Stimulated activated CD8-positive, alpha-beta memory T cell treated with anti-CD3 and anti-CD28 coated beads, Interleukin-12 subunit alpha, Interleukin-12 subunit beta, amount 100 ng/mL, for 24 hours (primary cell): ENCODE results near the gene SLC1A3.

Experiments
- DNase-seq: peaks from one replicate; pipeline ENCODE4 v3.0.0-alpha.2; 2020; ENCODE audit errors: extremely low read depth

SLC1A3 gene

DNA sequence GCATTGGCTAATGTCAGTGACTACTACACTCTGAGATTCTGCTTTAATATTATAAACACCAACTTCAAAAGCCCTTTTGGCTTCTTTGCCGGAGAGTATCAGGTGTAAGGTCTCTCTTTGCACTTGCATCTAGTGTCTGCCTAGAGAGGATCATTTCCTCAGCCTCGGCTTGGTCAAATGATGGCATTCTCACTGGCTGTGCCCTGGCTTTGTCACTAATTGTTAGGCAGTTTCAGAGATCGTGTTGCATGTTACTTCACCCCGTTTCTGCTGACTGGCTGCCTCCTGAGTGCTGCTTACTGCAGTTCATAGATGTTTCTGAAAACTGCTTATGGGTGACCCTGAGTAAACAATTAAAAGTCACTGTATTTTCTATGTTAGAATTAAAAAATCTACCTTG is 48.8 kb downstream of the SLC1A3 start:
- no peak for DNase-seq

DNA sequence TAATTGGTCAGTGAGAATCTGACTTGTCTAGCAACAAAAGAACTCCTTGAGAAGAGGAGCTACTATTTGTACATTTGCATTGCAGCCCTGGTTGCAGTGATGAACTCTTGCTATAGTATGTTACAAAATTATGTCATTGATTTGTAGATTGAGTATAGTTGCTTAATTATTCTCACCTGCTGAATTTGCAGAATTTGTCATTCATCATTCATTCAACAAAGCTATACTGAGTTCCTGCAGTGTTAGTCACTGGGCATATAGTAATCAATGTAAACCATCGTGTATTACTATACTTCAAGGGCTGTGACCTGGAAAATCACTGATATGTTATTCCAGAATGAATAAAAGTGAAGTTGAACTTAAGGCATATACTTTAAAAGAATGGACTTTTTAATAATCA is 50.1 kb downstream of the SLC1A3 start:
- DNase-seq = no peak

DNA sequence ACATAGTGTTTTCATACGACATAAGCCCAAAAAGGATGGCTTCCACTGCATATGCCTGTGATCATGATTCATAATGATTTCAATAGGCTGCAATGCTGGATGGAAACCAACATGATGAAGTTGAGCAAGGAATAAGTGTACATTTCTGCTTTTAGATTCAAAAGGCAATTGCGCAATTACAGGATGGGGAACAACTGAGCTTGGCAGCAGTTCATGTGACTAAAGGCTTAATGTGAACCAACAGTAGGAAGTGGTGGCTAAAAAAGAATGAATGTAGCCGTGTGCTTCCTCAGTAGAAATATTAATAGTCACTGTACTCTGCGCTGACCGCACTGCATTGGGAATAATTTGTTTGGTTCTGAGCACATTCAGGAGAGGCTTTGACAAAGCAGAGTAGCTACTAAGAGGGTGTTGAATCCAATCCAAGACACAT is 51.2 kb downstream of the SLC1A3 start:
- DNase-seq = no peak

- no peak for DNase-seq
These were observed 51.8 kb downstream of the SLC1A3 start for GRCh38 chr5:36658038-36658756.

DNA sequence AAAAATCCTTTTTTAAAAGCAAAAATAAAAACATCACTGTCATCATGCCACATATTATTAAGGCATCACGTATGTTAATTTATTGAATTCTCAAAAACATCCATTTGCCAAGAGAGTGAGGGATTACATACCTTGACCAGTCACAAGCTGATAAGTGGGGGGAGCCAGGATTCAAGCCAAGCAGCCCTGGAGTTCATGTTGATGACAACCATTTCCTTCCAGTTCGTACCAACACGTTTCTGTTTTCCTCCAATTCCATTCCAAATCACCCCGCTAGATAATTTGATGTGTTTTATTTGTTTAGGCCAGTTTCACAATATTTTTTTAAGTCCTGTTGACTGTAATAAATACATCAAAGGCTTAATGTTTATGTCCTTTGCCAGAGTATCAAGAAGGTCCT is 53.0 kb downstream of the SLC1A3 start:
- no peak for DNase-seq

DNA sequence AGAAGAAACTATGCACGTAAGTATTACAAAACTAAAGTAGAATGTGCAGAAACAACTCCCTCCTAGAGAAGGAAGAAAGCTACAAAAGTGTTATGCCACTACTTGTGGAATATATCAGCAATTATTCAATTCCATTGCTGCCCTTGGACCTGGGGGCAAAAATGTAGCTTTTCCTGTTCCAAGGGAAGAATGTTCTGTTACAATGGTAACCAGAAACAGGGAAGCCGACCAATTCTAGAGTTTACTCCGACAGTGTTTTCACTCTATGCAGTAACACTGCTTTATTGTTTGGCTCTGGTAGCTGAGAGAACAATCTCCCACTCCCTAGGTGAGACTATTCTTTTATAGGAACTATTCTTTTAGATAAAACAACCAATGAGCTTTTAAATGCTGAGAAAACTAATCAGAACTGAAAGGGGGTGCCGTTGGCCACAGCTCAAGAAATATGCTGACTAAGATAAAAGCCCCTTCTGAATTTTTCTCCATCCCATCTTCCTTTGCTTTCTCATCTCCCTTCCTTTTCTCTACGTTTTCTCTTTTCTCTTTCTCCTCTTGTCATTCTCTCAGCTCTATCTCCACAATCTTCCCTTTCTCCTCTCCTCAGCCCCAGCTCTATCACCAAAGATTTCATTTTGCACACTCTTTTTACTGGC is 54.1 kb downstream of the SLC1A3 start:
- no peak for DNase-seq

- DNase-seq = no peak
These were observed 55.2 kb downstream of the SLC1A3 start for GRCh38 chr5:36661456-36662220.

GRCh38 chr5:36662291-36662851 is 56.0 kb downstream of the SLC1A3 start:
- DNase-seq = no peak

DNA sequence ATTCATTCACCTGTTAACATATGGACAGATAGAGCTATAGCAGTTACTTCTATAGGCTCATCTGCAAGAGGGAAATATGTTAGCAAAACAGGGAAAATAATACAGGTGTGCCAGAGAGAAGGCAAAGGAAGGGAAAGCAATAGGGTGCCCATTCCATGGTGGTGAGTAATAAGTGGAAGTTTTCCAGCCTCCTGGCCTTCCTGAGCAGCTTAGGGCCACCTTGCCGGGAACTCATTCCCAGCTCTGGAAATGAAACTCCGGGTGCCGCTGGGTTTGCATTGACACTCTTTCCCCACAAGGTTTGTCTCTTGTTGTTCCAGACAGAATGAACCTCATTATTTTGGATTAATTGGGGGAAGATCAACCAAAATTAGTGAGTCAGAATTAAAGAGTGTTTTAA is 58.4 kb downstream of the SLC1A3 start:
- DNase-seq = no peak

- DNase-seq = no peak
These were observed 59.2 kb downstream of the SLC1A3 start for GRCh38 chr5:36665628-36666027.

DNA sequence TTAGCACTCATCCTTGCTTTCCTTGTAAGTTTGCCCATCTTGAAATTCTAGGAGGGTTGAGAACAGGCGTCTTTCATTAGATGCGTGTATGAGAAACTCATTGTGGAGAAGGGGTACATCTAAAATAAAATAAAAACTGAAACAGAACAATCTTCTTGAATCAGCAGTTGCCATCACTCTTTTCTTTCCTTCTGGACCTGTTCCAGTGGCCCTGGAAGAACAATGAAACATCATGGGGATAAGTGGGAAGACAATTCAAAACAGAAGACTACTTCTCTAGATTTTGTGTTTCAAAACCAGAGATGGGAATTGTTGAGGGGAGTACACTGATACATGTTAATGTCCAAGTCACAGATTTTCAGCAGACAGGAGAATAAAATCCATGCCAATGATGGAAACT is 59.9 kb downstream of the SLC1A3 start:
- DNase-seq = no peak

DNA sequence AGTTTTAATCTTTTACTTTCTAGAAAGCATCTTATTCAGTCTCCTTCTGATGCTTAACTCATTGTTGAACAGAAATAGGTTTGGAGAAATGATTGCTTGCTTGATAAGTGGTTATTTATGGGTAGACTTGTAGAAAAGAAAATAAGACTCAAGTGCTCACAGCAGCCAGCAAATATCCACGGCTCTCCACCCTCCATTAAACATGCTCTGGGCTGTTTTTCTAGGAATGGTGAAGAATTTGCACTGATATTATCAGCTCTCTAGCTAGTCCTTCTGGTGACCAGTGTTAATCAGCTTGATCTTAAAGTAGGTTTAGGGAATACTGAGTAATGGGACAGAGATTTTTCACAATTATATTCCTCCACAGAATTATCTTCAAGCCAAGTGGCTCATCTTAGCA is 60.6 kb downstream of the SLC1A3 start:
- DNase-seq = no peak

GRCh38 chr5:36667824-36668223 is 61.4 kb downstream of the SLC1A3 start:
- no peak for DNase-seq

GRCh38 chr5:36669015-36669651 is 62.7 kb downstream of the SLC1A3 start:
- DNase-seq = no peak

DNA sequence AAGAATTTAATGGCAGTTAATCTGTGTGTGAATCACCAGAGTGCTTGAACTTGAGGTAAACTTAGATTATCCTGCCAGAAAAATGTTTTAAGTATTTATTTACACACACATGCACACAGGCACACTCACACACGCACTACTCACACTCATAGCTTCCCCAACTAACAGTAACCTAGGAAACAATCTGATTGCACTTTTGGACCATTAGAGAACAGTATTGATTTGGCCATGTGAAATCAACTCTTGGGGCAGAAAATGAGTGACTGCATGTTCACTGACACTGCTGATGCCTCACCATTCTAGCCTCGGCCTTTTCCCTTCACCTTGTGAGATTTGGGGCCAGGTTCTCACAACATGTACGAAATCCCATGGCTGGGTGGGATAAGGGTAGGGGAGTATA is 64.1 kb downstream of the SLC1A3 start:
- no peak for DNase-seq

GRCh38 chr5:36675282-36675681 is 68.9 kb downstream of the SLC1A3 start:
- DNase-seq = no peak

DNA sequence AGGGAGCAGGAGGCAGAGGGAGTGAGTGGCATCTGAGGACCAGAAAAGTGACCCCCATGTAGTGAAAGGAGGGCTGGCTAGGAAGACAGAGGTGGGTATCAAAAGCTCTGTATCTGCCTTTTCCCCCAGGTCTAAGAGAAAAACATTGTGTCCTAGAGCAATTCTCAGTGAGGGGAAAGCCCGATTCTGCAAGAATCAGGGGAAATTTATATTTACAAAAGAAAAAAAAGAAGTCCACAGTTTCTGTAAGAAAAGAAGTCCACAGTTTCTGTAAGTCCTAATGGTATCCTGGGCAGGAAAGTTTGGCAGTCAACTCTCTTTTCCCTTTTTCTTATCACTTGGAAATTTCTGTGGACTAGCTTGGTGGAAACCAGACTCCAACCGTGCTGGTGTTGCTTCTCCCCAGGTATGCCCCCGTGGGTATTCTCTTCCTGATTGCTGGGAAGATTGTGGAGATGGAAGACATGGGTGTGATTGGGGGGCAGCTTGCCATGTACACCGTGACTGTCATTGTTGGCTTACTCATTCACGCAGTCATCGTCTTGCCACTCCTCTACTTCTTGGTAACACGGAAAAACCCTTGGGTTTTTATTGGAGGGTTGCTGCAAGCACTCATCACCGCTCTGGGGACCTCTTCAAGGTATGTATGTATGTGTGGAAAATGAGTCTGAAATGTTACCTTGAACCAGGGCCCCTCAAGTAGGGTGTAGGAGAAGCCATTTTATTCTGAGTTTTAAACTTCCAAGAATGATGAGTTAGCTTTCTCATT is 73.0 kb downstream of the SLC1A3 start:
- no peak for DNase-seq

DNA sequence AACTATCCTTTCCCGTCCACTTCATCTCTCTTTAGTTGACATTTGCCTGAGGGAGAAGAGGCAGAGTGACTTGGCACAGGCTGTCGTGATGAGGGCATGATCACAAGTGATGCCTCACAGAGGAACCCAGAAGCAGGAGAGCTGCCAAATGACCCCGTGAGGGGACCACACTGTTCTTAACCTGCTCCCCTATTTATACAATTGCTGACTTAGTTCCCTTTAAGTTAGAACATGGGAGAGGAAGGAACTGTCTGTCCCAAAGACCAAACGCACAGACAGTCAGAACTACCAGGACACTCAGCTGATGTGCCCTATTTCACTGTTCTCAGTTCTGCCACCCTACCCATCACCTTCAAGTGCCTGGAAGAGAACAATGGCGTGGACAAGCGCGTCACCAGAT is 73.7 kb downstream of the SLC1A3 start:
- no peak for DNase-seq

DNA sequence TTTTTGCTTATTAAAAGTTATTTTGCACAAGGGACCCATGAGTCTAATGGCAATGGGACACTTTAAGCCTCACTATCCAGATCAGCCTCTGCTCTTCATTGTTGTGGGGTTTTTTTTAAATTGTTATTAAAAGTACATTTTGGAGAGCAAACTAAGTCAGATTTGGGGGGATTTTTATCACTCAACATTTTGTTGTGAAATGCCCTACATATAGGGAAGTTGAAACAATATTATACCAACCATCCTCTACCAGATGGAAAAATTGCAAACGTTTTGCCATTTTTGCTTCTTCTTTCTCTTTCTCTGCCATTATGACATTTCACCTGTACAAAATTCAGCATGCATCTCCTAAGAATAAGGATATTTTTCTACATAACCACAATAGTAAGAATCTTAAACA is 75.3 kb downstream of the SLC1A3 start:
- no peak for DNase-seq

- no peak for DNase-seq
These were observed 76.1 kb downstream of the SLC1A3 start for GRCh38 chr5:36682499-36682898.

DNA sequence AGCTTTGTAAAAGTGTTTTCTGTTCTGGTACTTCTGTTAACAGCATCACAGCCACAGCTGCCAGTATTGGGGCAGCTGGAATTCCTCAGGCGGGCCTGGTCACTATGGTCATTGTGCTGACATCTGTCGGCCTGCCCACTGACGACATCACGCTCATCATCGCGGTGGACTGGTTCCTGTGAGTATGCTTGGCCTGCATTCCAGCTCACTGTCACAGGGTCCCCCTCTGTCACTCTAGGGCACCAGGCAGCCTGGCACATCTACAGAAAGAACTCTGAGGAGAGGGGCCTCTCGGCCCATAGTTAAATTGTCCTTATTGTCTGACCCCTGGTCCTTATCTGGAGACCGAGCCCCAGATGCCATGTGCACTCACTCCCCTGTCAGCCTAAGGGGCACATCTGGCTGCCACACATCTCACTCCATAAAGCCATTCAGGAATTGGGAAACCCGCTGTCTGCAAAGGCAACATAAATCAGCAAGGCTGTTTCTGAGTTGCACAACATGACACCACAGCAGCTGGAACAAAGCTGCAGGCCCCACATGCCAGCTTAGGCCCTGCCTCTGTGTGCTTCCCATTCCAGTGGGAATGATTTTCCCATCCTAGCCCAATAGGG is 77.5 kb downstream of the SLC1A3 start:
- no peak for DNase-seq
